Esophagus (tissue), 2 donors: ENCODE data around the gene PCDH15. TPM values are rescaled to one million over a fixed set of nuclear protein-coding genes. Genes with fewer than 3 reads are reported as not detected.

ENCODE experiments used
- H3K27ac ChIP-seq, 2 donors: one replicate each; pipeline ENCODE4 v1.5.1; 2013; ENCODE audit warnings: low read depth in 2 of 2, mild to moderate bottlenecking in 2 of 2, inconsistent platforms in 1 of 2, low read length in 1 of 2, moderate library complexity in 1 of 2
- H3K27me3 ChIP-seq, 2 donors: one replicate each; pipeline ENCODE4 v1.6.1; 2013; ENCODE audit warnings: low read length in 2 of 2, control low read depth in 1 of 2, mild to moderate bottlenecking in 1 of 2; ENCODE audit not compliant: insufficient read depth in 2 of 2, control insufficient read depth in 1 of 2
- H3K36me3 ChIP-seq, 2 donors: one replicate each; pipeline ENCODE4 v1.6.1; 2013; ENCODE audit warnings: low read length in 1 of 2; ENCODE audit not compliant: control insufficient read depth in 2 of 2, insufficient read depth in 2 of 2
- H3K4me1 ChIP-seq, 2 donors: one replicate each; pipeline ENCODE4 v1.6.1; 2013; ENCODE audit warnings: low read length in 1 of 2; ENCODE audit not compliant: control insufficient read depth in 2 of 2, insufficient read depth in 2 of 2
- H3K4me3 ChIP-seq, 2 donors: one replicate each; pipeline ENCODE4 v1.5.1; 2013; ENCODE audit warnings: low read length in 2 of 2, mild to moderate bottlenecking in 2 of 2, low read depth in 1 of 2, moderate library complexity in 1 of 2
- H3K9me3 ChIP-seq, 2 donors: one replicate each; pipeline ENCODE4 v1.6.1; 2013; ENCODE audit warnings: mild to moderate bottlenecking in 2 of 2, low read depth in 1 of 2, low read length in 1 of 2, moderate library complexity in 1 of 2; ENCODE audit not compliant: control insufficient read depth in 2 of 2, insufficient read depth in 1 of 2
- WGBS, 2 donors: extraction: QIAGEN DNeasy Blood & Tissue Kit; methylation state at CpG; one replicate each; pipeline ENCODE4 v1.1.7; 2013; 5-methylcytosine and 5-hydroxymethylcytosine counted together
- polyA plus RNA-seq, 2 donors: library from polyadenylated mRNA; stranded (reverse); fragments of 200-250 nt; gene quantifications; one replicate each; pipeline ENCODE4 v1.2.3, GENCODE V29; 2013
- donor health status: healthy with polysubstance abuse.
- donor health status: Bipolar disorder and iron deficiency.

PCDH15 gene
- not detected for polyA plus RNA-seq

DNA sequence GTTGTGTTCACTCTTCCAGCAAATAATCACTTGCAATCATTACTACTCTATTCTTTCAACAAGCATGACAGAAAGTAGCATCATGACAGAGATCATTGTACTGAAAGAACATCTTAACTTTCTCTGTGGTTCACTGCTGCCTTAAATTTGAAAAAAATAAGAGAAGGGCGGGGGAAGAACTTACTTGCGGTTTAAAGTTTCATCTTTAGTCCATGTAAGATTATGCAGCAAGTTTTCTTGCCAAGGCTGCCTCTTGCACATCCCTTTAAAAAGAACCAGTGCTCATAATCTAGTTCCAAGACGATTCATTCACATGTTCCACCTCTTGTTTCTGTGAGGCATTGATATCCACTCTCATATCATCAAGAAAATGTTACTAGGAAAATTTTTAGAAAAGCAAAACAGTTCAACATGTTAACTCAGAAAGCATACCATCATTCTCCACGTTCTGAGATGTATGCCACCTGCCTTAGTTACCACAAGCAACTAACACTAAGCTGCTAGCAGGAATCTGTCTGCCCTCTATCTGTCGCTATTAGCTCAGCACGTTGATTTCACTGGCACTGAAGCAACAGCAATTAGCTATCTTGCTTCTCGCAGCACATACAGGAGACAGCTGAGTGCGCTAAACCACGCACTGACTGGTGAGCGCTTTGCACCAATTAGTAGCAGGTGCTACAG lies at the start of gene PCDH15:
TSS of gene PCDH15 (minus strand) at position 491 of the 681 bp plus-strand sequence. CDS start 136,969 bp downstream, outside the sequence.
- WGBS, 2 donors, result 26 to 28% methylated on average over 10 of the region's 10 CpGs
- Histone ChIP-seq H3K9me3 (no peaks in the 10 kb centered on the region), H3K4me3 (no peak within 1 kb of the TSS), H3K36me3 (no peaks in the 10 kb centered on the region), H3K27me3 (no peaks in the 10 kb centered on the region), H3K27ac (no peak within 1 kb of the TSS), H3K4me1 (no peaks in the 10 kb centered on the region)

GRCh38 chr10:54843932-54844331 lies 42.9 kb upstream of the PCDH15 start:
- Histone ChIP-seq H3K4me3 (no peak overlapping the region), H3K27me3 (no peaks in the 10 kb centered on the region), H3K36me3 (no peaks in the 10 kb centered on the region), H3K4me1 (no peaks in the 10 kb centered on the region), H3K9me3 (no peaks in the 10 kb centered on the region), H3K27ac (no peak overlapping the region)

DNA sequence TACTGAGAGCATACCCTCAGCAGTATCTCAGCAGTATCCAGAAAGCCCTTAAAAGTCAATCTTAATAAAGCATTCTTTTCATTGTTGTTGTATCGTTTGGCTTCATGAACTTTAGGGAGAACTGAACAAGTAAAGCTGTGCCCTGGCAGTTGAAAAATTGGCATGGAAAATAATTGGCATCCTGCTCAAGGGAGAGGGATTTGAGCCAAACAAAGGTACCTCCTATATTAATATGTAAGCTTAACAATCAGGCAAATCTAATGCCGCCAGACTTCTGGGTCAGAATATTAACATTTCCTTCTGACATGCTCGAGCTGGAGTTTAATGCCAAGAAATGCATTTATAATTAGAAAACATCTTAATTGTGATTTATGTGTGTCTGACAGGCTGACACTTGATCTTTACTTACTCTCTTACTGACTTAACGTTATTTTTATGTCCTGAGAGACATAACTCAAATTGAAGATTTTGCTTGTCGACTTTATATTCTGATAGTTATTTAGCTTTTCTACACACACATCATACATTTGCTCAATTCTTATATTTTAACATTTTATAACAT lies 42.1 kb upstream of the PCDH15 start:
- no peak overlapping the region for H3K4me3 ChIP-seq
- WGBS, 2 donors, result 44 to 52% methylated on average over 5 of the region's 5 CpGs
- H3K27ac ChIP-seq, result no peak overlapping the region
- H3K4me1 ChIP-seq, result no peaks in the 10 kb centered on the region
- H3K27me3 ChIP-seq, result no peaks in the 10 kb centered on the region
- no peaks in the 10 kb centered on the region for H3K9me3 ChIP-seq
- no peaks in the 10 kb centered on the region for H3K36me3 ChIP-seq

GRCh38 chr10:54837479-54837878 lies 36.4 kb upstream of the PCDH15 start:
- Histone ChIP-seq H3K27ac (no peak overlapping the region), H3K36me3 (no peaks in the 10 kb centered on the region), H3K4me3 (no peak overlapping the region), H3K27me3 (no peaks in the 10 kb centered on the region), H3K9me3 (no peaks in the 10 kb centered on the region), H3K4me1 (no peaks in the 10 kb centered on the region)
- 80 to 87% methylated on average over 5 of the region's 5 CpGs for WGBS, 2 donors

DNA sequence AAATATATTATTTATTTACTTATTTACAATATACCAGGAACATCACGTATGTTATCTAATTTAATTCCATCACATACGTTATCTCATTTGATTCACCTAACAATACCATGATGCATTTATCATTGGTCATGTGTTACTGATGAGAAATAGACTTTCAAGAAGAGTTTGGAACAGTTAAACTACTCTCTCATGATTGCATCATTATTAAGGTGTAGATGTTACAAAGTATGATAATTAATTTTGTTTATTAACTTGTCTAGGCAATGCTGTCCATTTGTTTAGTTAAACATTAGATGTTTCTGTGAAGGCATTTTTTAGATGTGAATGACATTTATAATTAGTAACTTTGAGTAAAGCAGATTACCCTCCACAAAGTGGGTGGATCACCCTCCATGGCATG lies 32.0 kb upstream of the PCDH15 start:
- Histone ChIP-seq H3K4me1 (no peaks in the 10 kb centered on the region), H3K27ac (no peak overlapping the region), H3K27me3 (no peaks in the 10 kb centered on the region), H3K4me3 (no peak overlapping the region), H3K36me3 (no peaks in the 10 kb centered on the region), H3K9me3 (no peaks in the 10 kb centered on the region)
- WGBS, 2 donors, result 36 to 45% methylated on average over 2 of the region's 2 CpGs

GRCh38 chr10:54826994-54827560 lies 26.0 kb upstream of the PCDH15 start:
- no peak overlapping the region for H3K27ac ChIP-seq
- H3K4me3 ChIP-seq, result no peak overlapping the region
- no peaks in the 10 kb centered on the region for H3K9me3 ChIP-seq
- no peaks in the 10 kb centered on the region for H3K27me3 ChIP-seq
- 46 to 53% methylated on average over 1 of the region's 1 CpG for WGBS, 2 donors
- no peaks in the 10 kb centered on the region for H3K36me3 ChIP-seq
- H3K4me1 ChIP-seq, result no peaks in the 10 kb centered on the region

- WGBS, 2 donors, result 79 to 80% methylated on average over 2 of the region's 2 CpGs
- H3K27me3 ChIP-seq, result no peaks in the 10 kb centered on the region
Observed at GRCh38 chr10:54815583-54815982, 14.6 kb upstream of the PCDH15 start.

DNA sequence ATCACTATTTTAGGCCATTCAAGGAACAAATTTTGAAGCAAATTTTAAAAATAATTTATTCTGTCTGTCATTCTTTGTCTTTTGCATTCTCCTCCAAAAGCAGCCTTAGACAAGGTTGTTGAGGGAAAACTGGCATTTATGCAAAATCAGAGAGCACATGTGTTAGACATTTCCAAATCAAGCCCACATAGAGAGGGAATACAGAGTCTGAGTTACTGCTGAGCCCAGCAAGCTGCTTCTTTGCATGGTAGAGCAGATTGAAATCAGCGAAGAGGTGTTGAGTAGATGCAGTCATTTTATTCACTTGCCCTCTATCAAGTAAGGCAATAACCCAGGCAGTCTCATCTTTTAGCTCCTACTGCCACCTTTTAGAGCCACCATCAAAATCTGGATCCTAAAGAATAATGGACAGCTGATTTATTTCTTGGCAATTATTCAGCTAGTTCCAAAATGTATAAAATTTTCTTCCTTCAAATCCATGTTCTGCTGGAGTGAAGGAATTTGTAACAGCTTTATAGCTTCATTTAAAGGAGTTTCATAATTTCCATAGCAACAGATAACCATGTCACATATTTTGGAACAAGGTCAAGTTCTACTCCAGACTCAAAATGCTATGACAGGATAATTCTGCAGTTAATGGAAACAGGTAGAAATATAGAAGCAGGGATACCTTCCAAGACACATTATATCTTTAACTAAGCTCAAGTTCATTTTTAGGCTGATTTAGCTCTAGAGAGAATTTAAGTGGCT lies 7.3 kb upstream of the PCDH15 start:
- Histone ChIP-seq H3K9me3 (peaks cover 0 to 2% of the 10 kb centered on the region in 2 donors), H3K36me3 (no peaks in the 10 kb centered on the region), H3K4me1 (no peaks in the 10 kb centered on the region), H3K27ac (no peak overlapping the region), H3K4me3 (no peak overlapping the region), H3K27me3 (no peaks in the 10 kb centered on the region)
- WGBS, 2 donors, result 93 to 97% methylated on average over 1 of the region's 1 CpG

More at GRCh38 chr10:54815583-54815982, 14.6 kb upstream of the PCDH15 start:
- H3K36me3 ChIP-seq, result no peaks in the 10 kb centered on the region
- no peak overlapping the region for H3K27ac ChIP-seq
- no peaks in the 10 kb centered on the region for H3K9me3 ChIP-seq
- H3K4me3 ChIP-seq, result no peak overlapping the region
- H3K4me1 ChIP-seq, result no peaks in the 10 kb centered on the region

GRCh38 chr10:54799506-54799905 lies 1.5 kb downstream of the PCDH15 start:
- H3K27ac ChIP-seq, result no peak overlapping the region
- 41 to 43% methylated on average over 1 of the region's 1 CpG for WGBS, 2 donors
- H3K9me3 ChIP-seq, result no peaks in the 10 kb centered on the region
- H3K4me1 ChIP-seq, result no peaks in the 10 kb centered on the region
- no peaks in the 10 kb centered on the region for H3K27me3 ChIP-seq
- no peak overlapping the region for H3K4me3 ChIP-seq
- H3K36me3 ChIP-seq, result no peaks in the 10 kb centered on the region
